Neural progenitor cell (in vitro differentiated cells): ENCODE data around the gene AP2A2.

Source experiments
- EZH2 ChIP-seq: fragments of 200-600 bp; sonication (generic); IDR thresholded peaks from 2 replicates; pipeline ENCODE4 v1.6.1; 2017; ENCODE audit warnings: antibody characterized with exemption, mild to moderate bottlenecking, moderate library complexity
- EZH2phosphoT487 ChIP-seq: fragments of 200-600 bp; sonication (generic); IDR thresholded peaks from 2 replicates; pipeline ENCODE4 v1.6.1; 2017; ENCODE audit warnings: antibody characterized with exemption
- TF ChIP-seq, protein P1 (sequence below): fragments of 200-600 bp; sonication (generic); IDR thresholded peaks from 2 replicates; pipeline ENCODE4 v1.5.1; 2017; ENCODE audit warnings: antibody characterized with exemption, mild to moderate bottlenecking

DNA sequence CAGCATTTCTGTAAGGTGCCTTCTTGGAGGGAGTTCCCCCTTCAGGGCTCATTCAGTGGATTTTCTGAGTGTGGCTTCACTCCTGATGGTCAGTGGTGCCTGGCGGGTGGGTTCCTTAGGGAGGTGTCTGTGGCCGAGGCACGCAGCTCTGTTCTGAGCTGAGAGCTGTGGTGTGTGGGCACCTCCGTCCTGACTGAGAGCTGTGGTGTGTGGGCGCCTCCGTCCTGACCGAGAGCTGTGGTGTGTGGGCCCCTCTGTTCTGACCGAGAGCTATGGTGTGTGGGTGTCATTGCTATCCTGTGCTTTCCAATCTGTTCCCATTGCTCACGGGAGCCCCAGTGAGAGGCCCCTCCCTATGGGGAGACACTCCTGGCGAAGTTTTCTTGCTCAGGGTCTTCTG, 71.0 kb downstream of the AP2A2 start:
- TF ChIP-seq, protein P1, sequence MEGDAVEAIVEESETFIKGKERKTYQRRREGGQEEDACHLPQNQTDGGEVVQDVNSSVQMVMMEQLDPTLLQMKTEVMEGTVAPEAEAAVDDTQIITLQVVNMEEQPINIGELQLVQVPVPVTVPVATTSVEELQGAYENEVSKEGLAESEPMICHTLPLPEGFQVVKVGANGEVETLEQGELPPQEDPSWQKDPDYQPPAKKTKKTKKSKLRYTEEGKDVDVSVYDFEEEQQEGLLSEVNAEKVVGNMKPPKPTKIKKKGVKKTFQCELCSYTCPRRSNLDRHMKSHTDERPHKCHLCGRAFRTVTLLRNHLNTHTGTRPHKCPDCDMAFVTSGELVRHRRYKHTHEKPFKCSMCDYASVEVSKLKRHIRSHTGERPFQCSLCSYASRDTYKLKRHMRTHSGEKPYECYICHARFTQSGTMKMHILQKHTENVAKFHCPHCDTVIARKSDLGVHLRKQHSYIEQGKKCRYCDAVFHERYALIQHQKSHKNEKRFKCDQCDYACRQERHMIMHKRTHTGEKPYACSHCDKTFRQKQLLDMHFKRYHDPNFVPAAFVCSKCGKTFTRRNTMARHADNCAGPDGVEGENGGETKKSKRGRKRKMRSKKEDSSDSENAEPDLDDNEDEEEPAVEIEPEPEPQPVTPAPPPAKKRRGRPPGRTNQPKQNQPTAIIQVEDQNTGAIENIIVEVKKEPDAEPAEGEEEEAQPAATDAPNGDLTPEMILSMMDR, result no peak
- TF ChIP-seq EZH2 (no peak), EZH2phosphoT487 (no peak)
